IMR-90 (cell line): Measurements from ENCODE around the gene NR2C2. TPM values are rescaled to one million over a fixed set of nuclear protein-coding genes. Genes with fewer than 3 reads are reported as not detected.
"Not testable (repeated sequence)": the region's sequence is repeated elsewhere in the genome, so short reads cannot be mapped to it uniquely, and the experiment has no call there.

Source experiments
- ATAC-seq: fragments of 200-7000 bp; cut with Tn5 transposase; 2 replicates; pipeline ENCODE4 v1.9.1; 2020; ENCODE audit warnings: low read depth, mild to moderate bottlenecking, moderate library complexity
- BruUV-seq: library from RNA; stranded (reverse); fragments of 400-500 nt; replicated peaks from 2 replicates; lab custom pipeline; 2021; lab: Mats Ljungman, UMichigan
- CTCF ChIA-PET: fragments of 300-600 bp; formaldehyde crosslinking; extraction: SDS; loops from one replicate; lab custom pipeline; 2021; ENCODE audit warnings: antibody characterized with exemption; lab: Yijun Ruan, JAX
- POLR2A ChIA-PET: fragments of 300-600 bp; sonication (Branson Sonifier 250); formaldehyde crosslinking; loops from one replicate; lab custom pipeline; 2022; ENCODE audit warnings: antibody characterized with exemption; ENCODE audit not compliant: unreplicated experiment; lab: Charles Lee
- DNase-seq: peaks from one replicate; pipeline ENCODE4 v3.0.0; 2013
- H2AFZ ChIP-seq: replicated peaks from 2 replicates; pipeline ENCODE3; 2013; ENCODE audit warnings: low read length, mild to moderate bottlenecking; ENCODE audit not compliant: poor library complexity
- H2AK5ac ChIP-seq: 2 replicates; pipeline ENCODE4 v1.6.1; 2013; ENCODE audit warnings: low read depth, low read length, inconsistent platforms
- H2AK9ac ChIP-seq: replicated peaks from 2 replicates; pipeline ENCODE3; 2013; ENCODE audit warnings: mild to moderate bottlenecking, low read depth, low read length, moderate library complexity; ENCODE audit not compliant: poor library complexity
- H2BK120ac ChIP-seq: 2 replicates; pipeline ENCODE4 v1.6.1; 2013; ENCODE audit warnings: low read depth, low read length, inconsistent platforms
- H2BK15ac ChIP-seq: 3 replicates; pipeline ENCODE4 v1.6.1; 2013; ENCODE audit warnings: low read depth, low read length, inconsistent platforms
- H2BK20ac ChIP-seq: 2 replicates; pipeline ENCODE4 v1.6.1; 2013; ENCODE audit warnings: low read depth, mild to moderate bottlenecking, inconsistent platforms, low read length, moderate library complexity
- H2BK5ac ChIP-seq: 2 replicates; pipeline ENCODE4 v1.6.1; 2013; ENCODE audit warnings: mild to moderate bottlenecking, low read depth, low read length, inconsistent platforms; ENCODE audit not compliant: poor library complexity, severe bottlenecking
- H3K14ac ChIP-seq: replicated peaks from 2 replicates; pipeline ENCODE4 v1.6.1; 2013; ENCODE audit warnings: low read depth, low read length, inconsistent platforms
- H3K18ac ChIP-seq: 2 replicates; pipeline ENCODE4 v1.6.1; 2013; ENCODE audit warnings: low read depth, low read length, control low read depth
- H3K23ac ChIP-seq: 2 replicates; pipeline ENCODE4 v1.6.1; 2013; ENCODE audit warnings: low read depth, low read length, inconsistent platforms
- H3K27ac ChIP-seq: 2 replicates; pipeline ENCODE4 v1.5.1; 2013; ENCODE audit warnings: mild to moderate bottlenecking, control low read depth, low read length; ENCODE audit not compliant: insufficient read depth
- H3K27me3 ChIP-seq: 2 replicates; pipeline ENCODE4 v1.6.1; 2013; ENCODE audit warnings: low read length; ENCODE audit not compliant: control insufficient read depth, insufficient read depth
- H3K36me3 ChIP-seq: 2 replicates; pipeline ENCODE4 v1.6.1; 2013; ENCODE audit warnings: low read length, mixed read lengths; ENCODE audit not compliant: control insufficient read depth, insufficient read depth
- H3K4ac ChIP-seq: 2 replicates; pipeline ENCODE4 v1.6.1; 2013; ENCODE audit warnings: low read depth, low read length, inconsistent platforms
- H3K4me1 ChIP-seq: 2 replicates; pipeline ENCODE4 v1.6.1; 2013; ENCODE audit warnings: low read length, mixed read lengths; ENCODE audit not compliant: control insufficient read depth, insufficient read depth
- H3K4me2 ChIP-seq: 2 replicates; pipeline ENCODE4 v1.6.1; 2013; ENCODE audit warnings: low read depth, mild to moderate bottlenecking, control low read depth, low read length, moderate library complexity
- H3K4me3 ChIP-seq: 2 replicates; pipeline ENCODE4 v1.5.1; 2013; ENCODE audit warnings: low read depth, mild to moderate bottlenecking, control low read depth, low read length, moderate library complexity; ENCODE audit not compliant: insufficient read depth
- H3K56ac ChIP-seq: 2 replicates; pipeline ENCODE4 v1.6.1; 2013; ENCODE audit warnings: low read length, inconsistent platforms; ENCODE audit not compliant: insufficient read depth; ENCODE audit errors: extremely low read depth
- H3K79me1 ChIP-seq, 2 experiments: 2 replicates each; pipeline ENCODE4 v1.6.1; 2013; ENCODE audit warnings: low read length in 2 of 2, inconsistent platforms in 1 of 2, low read depth in 1 of 2
- H3K9ac ChIP-seq: 2 replicates; pipeline ENCODE4 v1.6.1; 2013; ENCODE audit warnings: low read depth, low read length, control low read depth
- H3K9me1 ChIP-seq: 2 replicates; pipeline ENCODE4 v1.6.1; 2013; ENCODE audit warnings: low read length, inconsistent platforms; ENCODE audit not compliant: insufficient read depth
- H3K9me3 ChIP-seq: 2 replicates; pipeline ENCODE4 v1.6.1; 2013; ENCODE audit warnings: low read length; ENCODE audit not compliant: control insufficient read depth, insufficient read depth
- H4K20me1 ChIP-seq: 2 replicates; pipeline ENCODE4 v1.6.1; 2013; ENCODE audit warnings: low read length, inconsistent platforms; ENCODE audit not compliant: insufficient read depth
- H4K5ac ChIP-seq: 2 replicates; pipeline ENCODE4 v1.6.1; 2013; ENCODE audit warnings: mild to moderate bottlenecking, low read depth, low read length, control low read depth
- H4K8ac ChIP-seq, 2 experiments: 2 replicates each; pipeline ENCODE4 v1.6.1; 2013; ENCODE audit warnings: low read depth in 2 of 2, low read length in 2 of 2, control low read depth in 1 of 2, inconsistent platforms in 1 of 2
- H4K91ac ChIP-seq: 2 replicates; pipeline ENCODE4 v1.6.1; 2013; ENCODE audit warnings: low read depth, low read length, inconsistent platforms; ENCODE audit not compliant: insufficient read depth
- CTCF ChIP-seq: conservative IDR thresholded peaks from 2 replicates; pipeline ENCODE4 v1.5.1; 2012; ENCODE audit warnings: mild to moderate bottlenecking, low read depth, low read length, improper control_type of control experiment
- ELK1 ChIP-seq: fragments of 150-350 bp; IDR thresholded peaks from 2 replicates; pipeline ENCODE4 v1.6.1; 2016; ENCODE audit warnings: low read depth, mild to moderate bottlenecking, low read length, moderate library complexity, borderline replicate concordance
- NFE2L2 ChIP-seq: fragments of 150-350 bp; IDR thresholded peaks from 2 replicates; pipeline ENCODE4 v1.6.1; 2016; ENCODE audit warnings: low read depth, mild to moderate bottlenecking, low read length
- SMC3 ChIP-seq: fragments of 150-350 bp; IDR thresholded peaks from 2 replicates; pipeline ENCODE4 v1.6.1; 2016; ENCODE audit warnings: low read depth, mild to moderate bottlenecking, antibody characterized with exemption, low read length, moderate library complexity
- WGBS, 2 experiments: methylation state at CpG; one replicate each; pipeline versions ENCODE4 v1.1.5 to v1.1.7; 2013; ENCODE audit warnings: missing lambda C conversion rate in 2 of 2; ENCODE audit not compliant: insufficient read length in 1 of 2; ENCODE audit errors: extremely low coverage in 2 of 2; 5-methylcytosine and 5-hydroxymethylcytosine counted together
- dilution Hi-C: fragments of 300-500 bp; cut with HindIII; formaldehyde crosslinking; loops from one replicate; pipeline ENCODE4 v1.14.3; 2018; ENCODE audit warnings: low sequenced_read_pairs; ENCODE audit not compliant: unreplicated experiment
- in situ Hi-C: fragments of 300-500 bp; cut with MboI; formaldehyde crosslinking; loops from 3 replicates; pipeline ENCODE4 v1.14.3; 2019; ENCODE audit warnings: low sequenced_read_pairs, inconsistent platforms, mixed read lengths
- intact Hi-C: fragments of 100-400 bp; cut with micrococcal nuclease; formaldehyde crosslinking; loops from 2 replicates; pipeline ENCODE4 v1.10.0; 2022
- polyA plus RNA-seq, 3 experiments: library from polyadenylated mRNA; depleted of rRNA; stranded (reverse); fragments of >200 nt; gene quantifications; 2 replicates each; pipeline ENCODE4 v1.2.3, GENCODE V29; 2012; ENCODE audit warnings: low replicate concordance in 1 of 3
- total RNA-seq: library from RNA; depleted of rRNA; stranded (reverse); fragments of >200 nt; gene quantifications from 2 replicates; pipeline ENCODE4 v1.2.3, GENCODE V29; 2012

Gene NR2C2
- total and polyA plus RNA-seq, 2 of the 4 experiments (the other 2 are of a cell fraction): 10.4 to 13.8 TPM

GRCh38 chr3:14902719-14903118, 44.7 kb upstream of the NR2C2 start:
- Histone ChIP-seq H3K4me3 (no peak overlapping the region), H3K27ac (no peak overlapping the region), H3K27me3 (peaks cover 9% of the 10 kb centered on the region), H4K5ac (no peak overlapping the region), H2BK20ac (no peak overlapping the region), H2BK5ac (no peak overlapping the region), H3K23ac (no peak overlapping the region), H4K91ac (no peak overlapping the region), H2AFZ (no peak overlapping the region), H3K4ac (no peak overlapping the region), H2AK9ac (no peak overlapping the region), H3K9me3 (peaks cover 4% of the 10 kb centered on the region; the same call in 1 of the 2 replicates), H2BK120ac (no peak overlapping the region), H3K4me1 (no peaks in the 10 kb centered on the region), H3K9me1 (no peaks in the 10 kb centered on the region), H3K9ac (no peak overlapping the region), H3K14ac (no peak overlapping the region), H2BK15ac (no peak overlapping the region), H4K20me1 (no peaks in the 10 kb centered on the region), H3K18ac (no peak overlapping the region), H3K79me1 (no peaks in the 10 kb centered on the region), H4K8ac (no peak overlapping the region), H3K4me2 (no peak overlapping the region), H3K36me3 (no peaks in the 10 kb centered on the region), H3K56ac (no peak overlapping the region), H2AK5ac (no peak overlapping the region)
- DNase-seq (no peak), ATAC-seq (no peak)
- no peak for TF ChIP-seq CTCF
- TF ChIP-seq SMC3: no peak
- no peak for TF ChIP-seq ELK1
- TF ChIP-seq NFE2L2: no peak
- 0% methylated on average over 4 of the region's 7 CpGs; no CpG with 5 or more reads in 1 of the 2 experiments for WGBS, 2 experiments
- in situ Hi-C loops (no loop called here), dilution Hi-C loops (no loop called here), intact Hi-C loops (no loop called here)
- POLR2A ChIA-PET: no interaction called here
- CTCF ChIA-PET: no interaction called here
- no TSS peak for BruUV-seq

DNA sequence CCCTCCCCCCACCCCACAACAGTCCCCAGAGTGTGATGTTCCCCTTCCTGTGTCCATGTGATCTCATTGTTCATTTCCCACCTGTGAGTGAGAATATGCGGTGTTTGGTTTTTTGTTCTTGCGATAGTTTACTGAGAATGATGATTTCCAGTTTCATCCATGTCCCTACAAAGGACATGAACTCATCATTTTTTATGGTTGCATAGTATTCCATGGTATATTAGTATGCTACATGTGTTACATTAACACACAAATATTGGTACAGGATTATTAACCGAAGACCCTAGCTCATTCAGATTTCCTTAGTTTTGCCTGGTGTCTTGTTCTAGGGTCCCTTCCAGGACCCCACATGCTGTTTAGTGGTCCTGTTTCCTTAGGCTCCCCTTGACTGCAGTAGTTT, 43.9 kb upstream of the NR2C2 start:
- H3K36me3 ChIP-seq, H3K4me1 ChIP-seq, dilution Hi-C loops, H2BK20ac ChIP-seq, CTCF ChIA-PET, H2BK15ac ChIP-seq, H2AK9ac ChIP-seq, H3K56ac ChIP-seq, H3K79me1 ChIP-seq, H3K9me3 ChIP-seq, in situ Hi-C loops, H4K5ac ChIP-seq, BruUV-seq, H2AFZ ChIP-seq, H3K27ac ChIP-seq, H3K4me3 ChIP-seq, intact Hi-C loops, H3K18ac ChIP-seq, H4K20me1 ChIP-seq, H2AK5ac ChIP-seq, H3K4me2 ChIP-seq, H4K8ac ChIP-seq, H3K9ac ChIP-seq, H4K91ac ChIP-seq, H2BK5ac ChIP-seq, H3K27me3 ChIP-seq, H3K9me1 ChIP-seq, ATAC-seq, H3K14ac ChIP-seq, POLR2A ChIA-PET, H2BK120ac ChIP-seq, H3K4ac ChIP-seq, DNase-seq, H3K23ac ChIP-seq: not testable (repeated sequence)
- WGBS, 2 experiments: no CpG with 5 or more reads among the region's 3 CpGs
